ENCODE results near the gene PDE11A. TPM values are rescaled to one million over a fixed set of nuclear protein-coding genes. Genes with fewer than 3 reads are reported as not detected.

Gene PDE11A
- total and polyA plus RNA-seq, 2 of the 13 experiments (the other 11 are each of a cell fraction or from before 2014, with no cell fraction given): 1.2 to 1.7 TPM

DNA sequence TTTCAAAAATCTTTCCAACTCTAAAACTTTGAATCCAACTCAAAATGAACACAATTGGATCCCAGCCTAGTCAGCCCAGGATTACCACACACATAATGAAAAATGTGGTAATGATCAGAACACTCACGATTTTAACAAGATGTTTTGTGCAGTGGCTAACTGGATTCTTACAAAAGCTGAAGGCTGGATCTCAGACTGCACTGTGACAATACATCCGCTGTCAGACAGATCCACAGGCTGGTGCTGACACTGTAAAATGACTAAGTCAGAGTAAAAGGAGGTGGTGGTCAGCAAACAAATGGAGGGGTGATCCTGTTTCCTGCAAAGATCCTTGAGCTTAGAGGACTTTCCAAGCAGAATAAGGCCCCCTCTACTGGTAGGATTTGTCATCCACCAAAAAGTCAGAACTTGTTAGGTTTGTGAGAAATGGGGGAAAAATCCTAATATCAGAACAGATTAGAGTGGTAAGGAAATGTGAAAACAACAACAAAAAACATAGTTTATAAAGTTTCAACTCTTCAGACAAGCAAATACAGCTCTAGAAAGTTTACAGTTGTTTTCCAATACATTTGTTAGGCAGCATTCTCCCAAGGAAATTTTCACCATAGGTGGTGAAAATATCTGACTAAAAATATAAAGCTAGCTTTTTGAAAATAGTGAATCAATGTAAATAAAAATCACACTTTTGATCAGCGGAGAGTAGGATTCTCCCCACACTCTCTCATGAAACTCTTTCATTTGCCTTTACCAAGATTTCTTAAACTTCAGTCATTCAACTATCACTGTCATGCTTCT is 468.1 kb downstream of the PDE11A start (continued):
- no peak for TF ChIP-seq RBFOX2 (IDR thresholded peaks at IDR 0.05; ENCODE audit: low read depth, low read length)
- TF ChIP-seq KAT8 (CRISPR knock-in tag; IDR thresholded peaks at IDR 0.05): peak; percentile 57; the same call in 1 of the 2 replicates
- TF ChIP-seq, protein P1, sequence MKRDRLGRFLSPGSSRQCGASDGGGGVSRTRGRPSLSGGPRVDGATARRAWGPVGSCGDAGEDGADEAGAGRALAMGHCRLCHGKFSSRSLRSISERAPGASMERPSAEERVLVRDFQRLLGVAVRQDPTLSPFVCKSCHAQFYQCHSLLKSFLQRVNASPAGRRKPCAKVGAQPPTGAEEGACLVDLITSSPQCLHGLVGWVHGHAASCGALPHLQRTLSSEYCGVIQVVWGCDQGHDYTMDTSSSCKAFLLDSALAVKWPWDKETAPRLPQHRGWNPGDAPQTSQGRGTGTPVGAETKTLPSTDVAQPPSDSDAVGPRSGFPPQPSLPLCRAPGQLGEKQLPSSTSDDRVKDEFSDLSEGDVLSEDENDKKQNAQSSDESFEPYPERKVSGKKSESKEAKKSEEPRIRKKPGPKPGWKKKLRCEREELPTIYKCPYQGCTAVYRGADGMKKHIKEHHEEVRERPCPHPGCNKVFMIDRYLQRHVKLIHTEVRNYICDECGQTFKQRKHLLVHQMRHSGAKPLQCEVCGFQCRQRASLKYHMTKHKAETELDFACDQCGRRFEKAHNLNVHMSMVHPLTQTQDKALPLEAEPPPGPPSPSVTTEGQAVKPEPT (CRISPR knock-in tag; IDR thresholded peaks at IDR 0.05; ENCODE audit: low read depth): no peak
- TF ChIP-seq POGZ (CRISPR knock-in tag; IDR thresholded peaks at IDR 0.05): 0 out of 2 replicates have a peak, but pooled peaks have one; percentile 34
- peak; percentile 36; the same call in 1 of the 2 replicates for TF ChIP-seq RXRB (CRISPR knock-in tag; IDR thresholded peaks at IDR 0.05; ENCODE audit: borderline replicate concordance)
- no peak for TF ChIP-seq SUZ12 (IDR thresholded peaks at IDR 0.05; ENCODE audit: low read depth, low read length)
- TF ChIP-seq TAF1 (CRISPR knock-in tag; IDR thresholded peaks at IDR 0.05): no peak
- TF ChIP-seq ELF3 (CRISPR knock-in tag; IDR thresholded peaks at IDR 0.05): peak; percentile 71; the same call in 1 of the 2 replicates
- peak; percentile 34; the same call in 1 of the 2 replicates for TF ChIP-seq ELF1 (CRISPR knock-in tag; IDR thresholded peaks at IDR 0.05)
- TF ChIP-seq ZNF775 (CRISPR knock-in tag; IDR thresholded peaks at IDR 0.05; ENCODE audit: borderline replicate concordance): no peak
- TF ChIP-seq ZNF343 (CRISPR knock-in tag; IDR thresholded peaks at IDR 0.05): no peak
- TF ChIP-seq U2AF1 (optimal IDR thresholded peaks at IDR 0.05; ENCODE audit: low read depth, low read length): no peak
- TF ChIP-seq, protein P2, sequence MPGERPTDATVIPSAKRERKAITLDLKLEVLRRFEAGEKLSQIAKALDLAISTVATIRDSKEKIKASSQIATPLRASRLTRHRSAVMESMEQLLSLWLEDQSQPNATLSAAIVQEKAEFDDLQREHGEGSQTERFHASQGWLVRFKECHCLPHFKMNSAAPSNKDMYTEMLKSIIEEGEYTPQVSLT (CRISPR knock-in tag; IDR thresholded peaks at IDR 0.05; ENCODE audit: borderline replicate concordance, low read depth): no peak
- TF ChIP-seq PAX8 (CRISPR knock-in tag; IDR thresholded peaks at IDR 0.05; ENCODE audit: borderline replicate concordance): no peak
- no peak for TF ChIP-seq GABPA (IDR thresholded peaks at IDR 0.05; ENCODE audit: low read depth, low read length)
- peak; percentile 46; the same call in 1 of the 2 replicates for TF ChIP-seq GABPA (CRISPR knock-in tag; IDR thresholded peaks at IDR 0.05; ENCODE audit: low read depth)
- no peak for TF ChIP-seq ZNF264 (CRISPR knock-in tag; IDR thresholded peaks at IDR 0.05)
- no peak for TF ChIP-seq ZNF543 (CRISPR knock-in tag; IDR thresholded peaks at IDR 0.05)
- TF ChIP-seq SMC3 (IDR thresholded peaks at IDR 0.05; ENCODE audit: low read length): peak; percentile 92
- TF ChIP-seq CCDC6 (CRISPR knock-in tag; IDR thresholded peaks at IDR 0.05): 0 out of 2 replicates have a peak, but pooled peaks have one; percentile 30
- TF ChIP-seq ZNF160 (CRISPR knock-in tag; IDR thresholded peaks at IDR 0.05): no peak
- TF ChIP-seq ZNF256 (CRISPR knock-in tag; conservative IDR thresholded peaks at IDR 0.05): no peak
- TF ChIP-seq GZF1 (CRISPR knock-in tag; IDR thresholded peaks at IDR 0.05): no peak
- TF ChIP-seq ZNF326 (CRISPR knock-in tag; IDR thresholded peaks at IDR 0.05; ENCODE audit: borderline replicate concordance): no peak
- TF ChIP-seq ARNT2 (CRISPR knock-in tag; IDR thresholded peaks at IDR 0.05; ENCODE audit: low read depth): no peak
- TF ChIP-seq TP53 (CRISPR knock-in tag; conservative IDR thresholded peaks at IDR 0.05): no peak
- no peak for TF ChIP-seq PLRG1 (conservative IDR thresholded peaks at IDR 0.05)
- no peak for TF ChIP-seq HHEX (CRISPR knock-in tag; IDR thresholded peaks at IDR 0.05)
- TF ChIP-seq CBX5 (CRISPR knock-in tag; IDR thresholded peaks at IDR 0.05; ENCODE audit: borderline replicate concordance): 0 out of 2 replicates have a peak, but pooled peaks have one; percentile 28
- TF ChIP-seq JDP2 (CRISPR knock-in tag; IDR thresholded peaks at IDR 0.05; ENCODE audit: borderline replicate concordance): no peak
- no peak for TF ChIP-seq ZNF124 (CRISPR knock-in tag; IDR thresholded peaks at IDR 0.05)
- no peak for TF ChIP-seq PHB2 (IDR thresholded peaks at IDR 0.05; ENCODE audit: partially characterized antibody)
- TF ChIP-seq ZNF557 (CRISPR knock-in tag; IDR thresholded peaks at IDR 0.05): no peak
- no peak for TF ChIP-seq ATAD3A (CRISPR knock-in tag; IDR thresholded peaks at IDR 0.05)
